ENCODE results near the gene AGBL4. TPM values are rescaled to one million over a fixed set of nuclear protein-coding genes. Genes with fewer than 3 reads are reported as not detected.
A peak's percentile ranks its signal among the peaks of the same experiment; 100 is the strongest.

Gene AGBL4
- total and polyA plus RNA-seq, 7 donors, result 0.09 to 0.36 (median 0.16) TPM; not detected in 4

GRCh38 chr1:48532976-48533375 lies 1490.8 kb downstream of the AGBL4 start:
- 26 to 30% methylated on average over 1 of the region's 1 CpG for WGBS, 2 donors
- intact Hi-C loops (cut with DNase I), result no loop called here
- H3K27ac ChIP-seq, result no peak overlapping the region
- no peak for TF ChIP-seq EP300 (IDR thresholded peaks at IDR 0.05)
- no peak for TF ChIP-seq POLR2A (IDR thresholded peaks at IDR 0.05)
- TF ChIP-seq CTCF (IDR thresholded peaks at IDR 0.05), result no peak
- TF ChIP-seq POLR2AphosphoS5 (IDR thresholded peaks at IDR 0.05), result no peak
- no peak overlapping the region for H3K4me3 ChIP-seq
- no peaks in the 10 kb centered on the region for H3K27me3 ChIP-seq
- H3K4me1 ChIP-seq, result no peaks in the 10 kb centered on the region
- DNase-seq, result no peak
- H3K9me3 ChIP-seq, result no peaks in the 10 kb centered on the region
- H3K36me3 ChIP-seq, result no peaks in the 10 kb centered on the region

- Histone ChIP-seq H3K27me3 (no peaks in the 10 kb centered on the region), H3K36me3 (no peaks in the 10 kb centered on the region), H3K9me3 (no peaks in the 10 kb centered on the region), H3K27ac (no peak overlapping the region), H3K4me1 (peaks cover 0 to 9% (median 5%) of the 10 kb centered on the region in 4 donors), H3K4me3 (no peak overlapping the region)
- WGBS, 2 donors, result 1 to 3% methylated on average over 2 of the region's 2 CpGs
- no peak for DNase-seq
- intact Hi-C loops (cut with DNase I), result no loop called here
- TF ChIP-seq CTCF (IDR thresholded peaks at IDR 0.05) (no peak), POLR2AphosphoS5 (IDR thresholded peaks at IDR 0.05) (no peak), EP300 (IDR thresholded peaks at IDR 0.05) (no peak), POLR2A (IDR thresholded peaks at IDR 0.05) (no peak)
Observed at GRCh38 chr1:48530727-48531351, 1492.9 kb downstream of the AGBL4 start.

GRCh38 chr1:48527051-48527450 lies 1496.7 kb downstream of the AGBL4 start:
- no peak overlapping the region for H3K4me3 ChIP-seq
- no peak for DNase-seq
- H3K27me3 ChIP-seq, result no peaks in the 10 kb centered on the region
- H3K27ac ChIP-seq, result no peak overlapping the region
- H3K9me3 ChIP-seq, result no peaks in the 10 kb centered on the region
- H3K36me3 ChIP-seq, result no peaks in the 10 kb centered on the region
- TF ChIP-seq POLR2A (IDR thresholded peaks at IDR 0.05) (no peak), EP300 (IDR thresholded peaks at IDR 0.05) (no peak), CTCF (IDR thresholded peaks at IDR 0.05) (no peak), POLR2AphosphoS5 (IDR thresholded peaks at IDR 0.05) (no peak)
- intact Hi-C loops (cut with DNase I), result no loop called here
- H3K4me1 ChIP-seq, result peaks cover 0 to 16% (median 6%) of the 10 kb centered on the region in 4 donors
- WGBS, 2 donors, result 19 to 77% methylated on average over 5 of the region's 5 CpGs

- Histone ChIP-seq H3K4me1 (peaks cover 0 to 16% (median 6%) of the 10 kb centered on the region in 4 donors), H3K27me3 (no peaks in the 10 kb centered on the region), H3K4me3 (no peak overlapping the region), H3K36me3 (no peaks in the 10 kb centered on the region), H3K27ac (peak overlapping the region in 2 of 4 donors; percentile 20 to 29), H3K9me3 (no peaks in the 10 kb centered on the region)
- no peak for DNase-seq
- TF ChIP-seq CTCF (IDR thresholded peaks at IDR 0.05) (no peak), POLR2A (IDR thresholded peaks at IDR 0.05) (no peak), EP300 (IDR thresholded peaks at IDR 0.05) (no peak), POLR2AphosphoS5 (IDR thresholded peaks at IDR 0.05) (no peak)
- intact Hi-C loops (cut with DNase I), result no loop called here
- WGBS, 2 donors, result 19 to 53% methylated on average over 4 of the region's 4 CpGs
Observed at GRCh38 chr1:48526008-48526710, 1497.6 kb downstream of the AGBL4 start.
